ENCODE measurements around the gene TSHZ2.

- TF ChIP-seq, protein P1, sequence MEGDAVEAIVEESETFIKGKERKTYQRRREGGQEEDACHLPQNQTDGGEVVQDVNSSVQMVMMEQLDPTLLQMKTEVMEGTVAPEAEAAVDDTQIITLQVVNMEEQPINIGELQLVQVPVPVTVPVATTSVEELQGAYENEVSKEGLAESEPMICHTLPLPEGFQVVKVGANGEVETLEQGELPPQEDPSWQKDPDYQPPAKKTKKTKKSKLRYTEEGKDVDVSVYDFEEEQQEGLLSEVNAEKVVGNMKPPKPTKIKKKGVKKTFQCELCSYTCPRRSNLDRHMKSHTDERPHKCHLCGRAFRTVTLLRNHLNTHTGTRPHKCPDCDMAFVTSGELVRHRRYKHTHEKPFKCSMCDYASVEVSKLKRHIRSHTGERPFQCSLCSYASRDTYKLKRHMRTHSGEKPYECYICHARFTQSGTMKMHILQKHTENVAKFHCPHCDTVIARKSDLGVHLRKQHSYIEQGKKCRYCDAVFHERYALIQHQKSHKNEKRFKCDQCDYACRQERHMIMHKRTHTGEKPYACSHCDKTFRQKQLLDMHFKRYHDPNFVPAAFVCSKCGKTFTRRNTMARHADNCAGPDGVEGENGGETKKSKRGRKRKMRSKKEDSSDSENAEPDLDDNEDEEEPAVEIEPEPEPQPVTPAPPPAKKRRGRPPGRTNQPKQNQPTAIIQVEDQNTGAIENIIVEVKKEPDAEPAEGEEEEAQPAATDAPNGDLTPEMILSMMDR (IDR thresholded peaks at IDR 0.05) = no peak
- no peak for TF ChIP-seq ZFX (IDR thresholded peaks at IDR 0.05; ENCODE audit: borderline replicate concordance)
Measured at GRCh38 chr20:53141201-53142050, 169.3 kb downstream of the TSHZ2 start.
